ENCODE data around the gene FRS2. TPM values are rescaled to one million over a fixed set of nuclear protein-coding genes. Genes with fewer than 3 reads are reported as not detected.

Gene FRS2
- total and polyA plus RNA-seq, 10 of the 15 experiments (the other 5 are each of a cell fraction or from before 2014, with no cell fraction given) = 1.1 to 13.1 (median 5.9) TPM

GRCh38 chr12:69474456-69474855 lies 4.3 kb downstream of the FRS2 start:
- H3K4me1 ChIP-seq (ENCODE audit: control insufficient read depth, insufficient read depth, low read length) = no peaks in the 10 kb centered on the region
- no peaks in the 10 kb centered on the region for H3K27me3 ChIP-seq (replicated peaks in 1 of 2; ENCODE audit: control insufficient read depth in 2 of 2, insufficient read depth in 2 of 2, low read length in 1 of 2)
- in situ Hi-C loops (cut with MboI) (no loop called here), intact Hi-C loops (cut with micrococcal nuclease; ENCODE audit: unreplicated experiment) (loop anchor here (5.0 kb wide), 1 partner anchor 53 kb away; no protein-coding TSS in a partner anchor)
- H3K79me2 ChIP-seq (ENCODE audit: control insufficient read depth, insufficient read depth, low read length) = peaks cover 75% of the 10 kb centered on the region
- SMC1A ChIA-PET (ENCODE audit: uncharacterized antibody, unreplicated experiment) = interaction anchor here (1.1 to 1.4 kb wide), 2 partner anchors 10 to 39 kb away, joined by 3 read pairs; no protein-coding TSS in a partner anchor
- FAIRE-seq (no peak), ATAC-seq (no peak), DNase-seq (ENCODE audit: low read depth, low spot score) (no peak)
- CTCF ChIA-PET = interaction anchor here (1.5 to 2.7 kb wide), 3 partner anchors 10 to 97 kb away, joined by 4 to 10 read pairs (median 5); no protein-coding TSS in a partner anchor
- no peak overlapping the region for H3K4me3 ChIP-seq
- H3K9me3 ChIP-seq (replicated peaks; ENCODE audit: control insufficient read depth, insufficient read depth, low read length) = no peaks in the 10 kb centered on the region
- TF ChIP-seq YY1 (IDR thresholded peaks at IDR 0.05; ENCODE audit: low read depth, low read length) (no peak), SPI1 (IDR thresholded peaks at IDR 0.05; ENCODE audit: borderline replicate concordance, insufficient read depth, low read depth, low read length) (no peak), EP300 (IDR thresholded peaks at IDR 0.05; ENCODE audit: borderline replicate concordance in 1 of 2, control insufficient read depth in 1 of 2, low read depth in 2 of 2, low read length in 2 of 2) (no peak), KAT2A (conservative IDR thresholded peaks at IDR 0.05; ENCODE audit: control insufficient read depth, low read depth, low read length) (no peak), CREB1 (IDR thresholded peaks at IDR 0.05; ENCODE audit: low read depth) (no peak), SIX5 (IDR thresholded peaks at IDR 0.05; ENCODE audit: low read depth, low read length, severe bottlenecking) (no peak), RB1 (IDR thresholded peaks at IDR 0.05; ENCODE audit: borderline replicate concordance) (no peak), MTA2 (IDR thresholded peaks at IDR 0.05; ENCODE audit: low read depth) (no peak), SMC3 (IDR thresholded peaks at IDR 0.05; ENCODE audit: borderline replicate concordance, low read length) (no peak), IKZF1 (conservative IDR thresholded peaks at IDR 0.05) (no peak)
- TF ChIP-seq, protein P1, sequence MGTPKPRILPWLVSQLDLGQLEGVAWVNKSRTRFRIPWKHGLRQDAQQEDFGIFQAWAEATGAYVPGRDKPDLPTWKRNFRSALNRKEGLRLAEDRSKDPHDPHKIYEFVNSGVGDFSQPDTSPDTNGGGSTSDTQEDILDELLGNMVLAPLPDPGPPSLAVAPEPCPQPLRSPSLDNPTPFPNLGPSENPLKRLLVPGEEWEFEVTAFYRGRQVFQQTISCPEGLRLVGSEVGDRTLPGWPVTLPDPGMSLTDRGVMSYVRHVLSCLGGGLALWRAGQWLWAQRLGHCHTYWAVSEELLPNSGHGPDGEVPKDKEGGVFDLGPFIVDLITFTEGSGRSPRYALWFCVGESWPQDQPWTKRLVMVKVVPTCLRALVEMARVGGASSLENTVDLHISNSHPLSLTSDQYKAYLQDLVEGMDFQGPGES (IDR thresholded peaks at IDR 0.05) = no peak
- H2AFZ ChIP-seq (ENCODE audit: control insufficient read depth, low read depth, low read length) = no peak overlapping the region
- POLR2A ChIA-PET = no interaction called here
- peak overlapping the region; percentile 42; the same call in 1 of the 2 replicates for H3K4me2 ChIP-seq (ENCODE audit: control insufficient read depth, insufficient read depth)
- no peaks in the 10 kb centered on the region for H3K36me3 ChIP-seq (ENCODE audit: control insufficient read depth in 2 of 2, insufficient read depth in 2 of 2, low read length in 1 of 2)
- no peaks in the 10 kb centered on the region for H4K20me1 ChIP-seq (ENCODE audit: control insufficient read depth, insufficient read depth)
- BruUV-seq (replicated peaks) = no TSS peak
- no peak overlapping the region for H3K9ac ChIP-seq (ENCODE audit: control insufficient read depth, insufficient read depth, low read length)
- RAD21 ChIA-PET (ENCODE audit: unreplicated experiment) = interaction anchor here (2.7 kb wide), 1 partner anchor 97 kb away, joined by 8 read pairs; no protein-coding TSS in a partner anchor
- 81% methylated on average over 2 of the region's 2 CpGs for WGBS (ENCODE audit: insufficient coverage, insufficient replicate concordance, low lambda C conversion rate, missing lambda C conversion rate)
- H3K27ac ChIP-seq (ENCODE audit: control insufficient read depth, insufficient read depth) = no peak overlapping the region

Measured in GM12878 (cell line).